Common myeloid progenitor, CD34-positive (primary cell): ENCODE data around the gene ZNF432.
A peak's percentile ranks its signal among the peaks of the same experiment; 100 is the strongest.

Experiments
- CTCF ChIA-PET: fragments of 350-600 bp; sonication (Branson Sonifier 250); formaldehyde crosslinking; loops from one replicate; lab custom pipeline; 2021; ENCODE audit warnings: antibody characterized with exemption; lab: Charles Lee
- POLR2A ChIA-PET: fragments of 350-600 bp; sonication (Branson Sonifier 250); formaldehyde crosslinking; loops from one replicate; lab custom pipeline; 2021; ENCODE audit warnings: antibody characterized with exemption; lab: Charles Lee
- DNase-seq, 3 donors: peaks; one replicate each; pipeline versions ENCODE4 v3.0.0 to v3.0.0-alpha.2; 2013
- H3K27ac ChIP-seq, 2 experiments: 1 replicate in 1 of 2; 2 replicates in 1 of 2; pipeline ENCODE4 v1.7.0; 2013; ENCODE audit warnings: inconsistent platforms in 2 of 2, low read length in 2 of 2, mild to moderate bottlenecking in 2 of 2, low read depth in 1 of 2, moderate library complexity in 1 of 2; ENCODE audit not compliant: severe bottlenecking in 2 of 2, insufficient read depth in 1 of 2, poor library complexity in 1 of 2
- H3K27me3 ChIP-seq, 5 experiments: replicated peaks in 2 of 5; 1 replicate in 3 of 5; 2 replicates in 2 of 5; pipeline versions ENCODE4 v1.6.1 to v1.7.0; 2013; ENCODE audit warnings: low read length in 4 of 5, mild to moderate bottlenecking in 2 of 5, moderate library complexity in 2 of 5, inconsistent platforms in 1 of 5; ENCODE audit not compliant: insufficient read depth in 5 of 5, control insufficient read depth in 4 of 5
- H3K36me3 ChIP-seq, 4 experiments: 1 replicate in 2 of 4; 2 replicates in 2 of 4; pipeline versions ENCODE4 v1.6.1 to v1.7.0; 2013; ENCODE audit warnings: low read length in 3 of 4, control low read depth in 1 of 4, mild to moderate bottlenecking in 1 of 4; ENCODE audit not compliant: control insufficient read depth in 4 of 4, insufficient read depth in 4 of 4
- H3K4me1 ChIP-seq, 4 experiments: 1 replicate in 3 of 4; 2 replicates in 1 of 4; pipeline versions ENCODE4 v1.6.1 to v1.7.1; 2013; ENCODE audit warnings: low read length in 3 of 4, mild to moderate bottlenecking in 3 of 4, control low read depth in 1 of 4, inconsistent platforms in 1 of 4, moderate library complexity in 1 of 4; ENCODE audit not compliant: control insufficient read depth in 4 of 4, insufficient read depth in 4 of 4; ENCODE audit errors: control extremely low read depth in 1 of 4
- H3K4me3 ChIP-seq, 7 experiments: 1 replicate in 4 of 7; 2 replicates in 3 of 7; pipeline versions ENCODE4 v1.5.1 to v1.7.0; 2013; ENCODE audit warnings: mild to moderate bottlenecking in 7 of 7, low read length in 6 of 7, moderate library complexity in 6 of 7, inconsistent platforms in 2 of 7, low read depth in 2 of 7, control low read depth in 1 of 7; ENCODE audit not compliant: insufficient read depth in 4 of 7, control insufficient read depth in 1 of 7; ENCODE audit errors: extremely low read depth in 1 of 7
- H3K9me3 ChIP-seq, 5 experiments: 1 replicate in 4 of 5; 2 replicates in 1 of 5; pipeline versions ENCODE4 v1.6.1 to v1.7.1; 2013; ENCODE audit warnings: low read length in 4 of 5, mild to moderate bottlenecking in 2 of 5, inconsistent platforms in 1 of 5, low read depth in 1 of 5, moderate library complexity in 1 of 5; ENCODE audit not compliant: control insufficient read depth in 4 of 5, insufficient read depth in 2 of 5; ENCODE audit errors: control extremely low read depth in 1 of 5
- WGBS: methylation state at CpG from one replicate; pipeline ENCODE4 v1.1.5; 2013; ENCODE audit not compliant: insufficient coverage; 5-methylcytosine and 5-hydroxymethylcytosine counted together

ZNF432 gene

DNA sequence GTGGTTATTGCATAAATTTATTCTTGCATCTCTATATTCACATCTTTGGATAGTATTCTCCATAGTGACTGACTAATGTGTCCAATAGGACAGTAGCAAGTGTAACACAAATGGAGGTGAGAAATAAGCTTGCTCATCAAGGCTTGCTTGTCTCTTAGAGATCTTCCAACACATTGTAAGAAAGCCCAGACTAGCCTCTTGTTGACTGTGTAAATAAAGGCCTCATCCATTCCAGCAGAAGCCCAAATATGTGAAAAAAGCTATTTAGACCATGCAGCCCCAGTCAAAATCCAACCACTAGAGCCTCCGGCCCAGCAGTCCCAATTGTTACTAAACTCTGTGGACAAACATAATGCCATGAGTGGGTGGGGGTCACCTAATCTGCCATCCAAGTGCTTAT, 38.0 kb downstream of the ZNF432 start:
- DNase-seq, result no peak
- WGBS, result 100% methylated on average over 1 of the region's 1 CpG
- Histone ChIP-seq H3K27ac (no peak overlapping the region), H3K36me3 (peaks cover 7 to 29% (median 17%) of the 10 kb centered on the region in 4 experiments), H3K27me3 (no peaks in the 10 kb centered on the region), H3K4me1 (peaks cover 0 to 12% (median 2%) of the 10 kb centered on the region in 4 experiments), H3K4me3 (no peak overlapping the region), H3K9me3 (peaks cover 3 to 50% (median 31%) of the 10 kb centered on the region in 5 experiments)
- POLR2A ChIA-PET, result no interaction called here
- CTCF ChIA-PET, result no interaction called here

DNA sequence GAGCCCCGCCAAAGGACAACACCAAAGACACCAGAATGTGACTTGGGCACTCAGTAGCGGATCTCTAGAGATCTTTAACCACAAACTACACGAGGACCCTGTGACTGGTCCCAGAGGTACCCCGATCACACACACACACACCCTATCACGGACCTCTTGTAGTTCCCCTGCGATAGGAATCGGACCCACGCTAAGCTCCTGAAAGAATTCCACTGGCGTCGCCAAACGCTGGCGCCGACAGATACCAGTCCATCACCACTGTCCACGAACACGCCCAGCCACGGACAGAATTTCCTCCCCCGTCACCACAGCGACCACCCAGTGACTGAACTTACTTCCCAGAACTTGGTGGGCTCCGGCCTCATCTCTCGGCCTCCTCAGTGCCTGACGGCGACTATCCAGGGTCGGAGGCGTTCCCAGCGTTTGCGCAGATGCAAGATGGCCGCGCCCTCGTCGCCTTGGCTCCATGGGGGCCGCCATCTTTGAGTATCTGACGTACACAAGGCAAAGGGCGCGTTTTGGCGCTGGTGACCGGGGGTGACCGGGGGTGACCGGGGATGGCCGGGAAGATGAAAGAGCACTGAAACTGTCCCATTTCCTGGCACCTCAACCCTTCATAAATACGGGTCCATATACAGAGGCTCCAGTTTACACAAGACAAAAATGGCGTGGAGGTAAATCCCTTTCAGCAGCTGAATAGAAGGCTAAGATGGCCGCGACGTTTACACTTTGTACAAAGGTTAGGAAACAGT, 40.7 kb downstream of the ZNF432 start, which contains the start of gene ZNF615:
Gene ZNF615, minus strand, starts transcription at position 406 of the 752 bp plus-strand sequence. CDS start 4,500 bp downstream, outside the sequence.
- Histone ChIP-seq H3K27me3 (no peaks in the 10 kb centered on the region), H3K4me1 (peaks cover 0 to 12% (median 2%) of the 10 kb centered on the region in 4 experiments), H3K27ac (peak within 1 kb of the TSS; percentile 92 to 94), H3K9me3 (peaks cover 8 to 48% (median 33%) of the 10 kb centered on the region in 5 experiments), H3K36me3 (peaks cover 11 to 30% (median 12%) of the 10 kb centered on the region in 4 experiments), H3K4me3 (peak within 1 kb of the TSS; percentile 66 to 98 (median 92))
- ChIA-PET CTCF (no interaction called here), POLR2A (interaction anchor here (1.3 to 1.5 kb wide), 2 partner anchors 13 to 40 kb away, joined by 3 to 5 read pairs; partner anchors contain the start of gene ZNF432)
- DNase-seq, result peak; percentile 90 to 95 (median 94)
- WGBS, result 0% methylated on average over 35 of the region's 44 CpGs

DNA sequence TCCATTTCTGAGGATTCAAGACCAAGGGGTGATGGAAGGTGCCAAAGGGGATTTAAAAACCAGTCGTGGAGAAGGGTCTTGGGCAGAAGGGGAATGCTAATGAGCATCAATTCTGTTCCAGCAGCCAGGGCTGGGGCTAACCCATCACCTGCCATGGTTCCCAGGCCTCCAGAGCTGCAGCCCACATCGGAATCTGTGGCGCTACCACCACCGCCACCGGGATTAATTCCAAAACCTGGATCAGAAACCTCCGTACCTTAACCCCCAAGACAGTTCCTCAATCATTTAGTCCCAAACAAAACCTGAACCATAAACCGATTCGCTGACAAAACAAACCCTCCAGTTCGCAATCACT, 41.2 kb downstream of the ZNF432 start:
- no peak for DNase-seq
- H3K4me3 ChIP-seq, result peak overlapping the region; percentile 66 to 98 (median 92)
- peak overlapping the region; percentile 92 to 94 for H3K27ac ChIP-seq
- peaks cover 0 to 12% (median 2%) of the 10 kb centered on the region in 4 experiments for H3K4me1 ChIP-seq
- no peaks in the 10 kb centered on the region for H3K27me3 ChIP-seq
- CTCF ChIA-PET, result no interaction called here
- POLR2A ChIA-PET, result interaction anchor here (1.3 to 1.5 kb wide), 2 partner anchors 14 to 41 kb away, joined by 3 to 5 read pairs; partner anchors contain the start of gene ZNF432
- 25% methylated on average over 8 of the region's 9 CpGs for WGBS
- peaks cover 8 to 29% (median 10%) of the 10 kb centered on the region in 4 experiments for H3K36me3 ChIP-seq
- H3K9me3 ChIP-seq, result peaks cover 9 to 46% (median 29%) of the 10 kb centered on the region in 5 experiments

DNA sequence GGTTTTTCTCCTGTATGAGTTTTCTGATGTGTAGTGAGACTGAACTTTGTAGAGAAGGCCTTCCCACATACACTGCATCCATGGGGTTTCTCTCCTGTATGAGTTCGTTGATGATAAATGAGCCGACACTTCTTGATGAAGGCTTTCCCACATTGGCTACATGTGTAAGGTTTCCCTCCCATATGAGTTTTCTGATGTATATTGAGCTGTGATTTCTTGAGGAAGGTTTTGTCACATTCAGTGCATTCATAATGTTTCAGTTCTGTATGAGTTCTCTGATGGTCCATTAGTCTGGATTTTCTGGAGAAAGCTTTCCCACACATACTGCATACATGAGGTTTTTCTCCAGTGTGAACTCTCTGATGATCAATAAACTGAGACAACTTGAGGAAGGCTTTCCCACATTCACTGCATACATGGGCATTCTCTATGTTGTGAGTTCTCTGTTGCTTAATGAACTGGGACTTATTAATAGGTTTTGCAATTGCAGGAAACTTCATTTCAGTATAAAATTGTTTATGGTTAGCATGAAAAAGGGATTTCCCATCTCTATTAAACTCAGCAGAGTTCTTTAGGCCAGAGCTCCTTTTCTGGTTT, 54.5 kb downstream of the ZNF432 start:
- no peaks in the 10 kb centered on the region for H3K4me1 ChIP-seq
- peaks cover 36 to 88% (median 59%) of the 10 kb centered on the region in 5 experiments for H3K9me3 ChIP-seq
- ChIA-PET CTCF (interaction anchor here (0.6 kb wide), 1 partner anchor 26 kb away, joined by 3 read pairs; no protein-coding TSS in a partner anchor), POLR2A (no interaction called here)
- H3K27me3 ChIP-seq, result no peaks in the 10 kb centered on the region
- no CpG with 5 or more reads among the region's 2 CpGs for WGBS
- no peak for DNase-seq
- no peak overlapping the region for H3K27ac ChIP-seq
- peak overlapping the region in 1 of 7 experiments; percentile 10 for H3K4me3 ChIP-seq
- peaks cover 33 to 66% (median 47%) of the 10 kb centered on the region in 4 experiments for H3K36me3 ChIP-seq

DNA sequence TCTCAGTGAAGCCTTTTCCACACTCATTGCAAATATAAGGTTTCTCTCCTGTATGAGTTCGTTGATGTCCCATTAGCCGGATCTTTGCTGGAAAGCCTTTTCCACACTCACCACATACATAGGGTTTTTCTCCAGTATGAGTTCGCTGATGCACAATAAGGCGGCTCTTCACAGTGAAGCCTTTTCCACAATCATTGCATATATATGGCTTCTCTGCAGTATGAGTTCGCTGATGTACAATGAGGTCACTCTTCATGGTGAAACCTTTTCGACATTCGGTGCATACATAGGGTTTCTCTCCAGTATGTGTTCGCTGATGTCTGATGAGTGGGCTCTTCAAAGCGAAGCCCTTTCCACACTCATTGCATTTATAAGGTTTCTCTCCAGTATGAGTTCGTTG, 55.2 kb downstream of the ZNF432 start:
- Histone ChIP-seq H3K4me3 (no peak overlapping the region), H3K27me3 (no peaks in the 10 kb centered on the region), H3K4me1 (no peaks in the 10 kb centered on the region), H3K36me3 (peaks cover 32 to 59% (median 43%) of the 10 kb centered on the region in 4 experiments), H3K27ac (no peak overlapping the region), H3K9me3 (peaks cover 35 to 88% (median 60%) of the 10 kb centered on the region in 5 experiments)
- no peak for DNase-seq
- 94% methylated on average over 6 of the region's 10 CpGs for WGBS
- POLR2A ChIA-PET, result interaction anchor here (0.5 kb wide), 1 partner anchor 20 kb away, joined by 3 read pairs; no protein-coding TSS in a partner anchor
- CTCF ChIA-PET, result no interaction called here

DNA sequence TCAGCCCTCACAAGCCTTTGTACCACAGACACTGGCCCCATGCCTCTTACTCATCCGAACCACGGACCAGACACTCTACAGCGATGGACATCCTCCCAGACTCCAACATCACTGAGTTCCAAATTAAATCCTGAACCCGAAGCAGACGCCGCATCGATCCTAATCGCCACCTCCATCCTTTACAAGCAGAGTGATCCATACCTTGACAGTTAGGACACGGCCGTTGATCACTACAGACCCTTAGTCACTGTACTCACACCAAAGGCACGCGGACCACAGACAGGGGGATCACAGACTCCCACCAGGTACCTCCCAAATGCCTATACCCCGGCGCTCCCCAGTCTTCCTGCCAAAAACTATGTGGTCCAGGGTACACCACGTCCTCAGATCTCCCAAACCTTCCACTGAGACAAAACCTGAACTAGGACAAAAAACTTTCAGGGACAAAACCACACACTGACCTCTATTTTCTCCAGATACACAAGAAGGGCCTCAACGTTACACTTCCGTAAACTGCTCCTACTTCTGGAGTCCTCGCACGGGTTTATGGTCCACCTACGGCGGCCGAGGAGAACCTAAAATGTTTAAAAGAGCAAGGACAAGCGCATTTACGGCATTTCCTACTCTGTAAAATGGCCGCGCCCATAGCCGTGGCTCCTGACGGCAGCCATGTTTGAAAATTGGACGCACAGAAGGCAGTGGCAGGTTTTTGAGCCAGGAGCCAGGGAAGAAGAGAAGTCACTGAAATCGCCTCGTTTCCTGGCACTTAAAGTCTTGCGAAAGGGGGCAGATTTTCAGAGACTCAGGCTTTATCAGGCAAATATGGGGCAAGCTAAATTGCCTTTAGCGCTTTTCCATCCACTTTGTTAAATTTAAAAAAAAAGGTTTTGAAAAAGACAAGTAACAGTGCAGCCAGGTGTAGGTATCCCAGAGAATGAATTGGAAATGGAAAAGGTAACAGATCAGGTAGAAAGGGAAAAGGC, 62.0 kb downstream of the ZNF432 start, which contains the start of gene ZNF350:
Gene ZNF350, minus strand, starts transcription at position 532 of the 983 bp plus-strand sequence. CDS start 12,480 bp downstream, outside the sequence.
- ChIA-PET CTCF (no interaction called here), POLR2A (no interaction called here)
- WGBS, result 2% methylated on average over 28 of the region's 33 CpGs
- H3K27me3 ChIP-seq, result no peaks in the 10 kb centered on the region
- peak within 1 kb of the TSS; percentile 77 to 99 (median 96) for H3K4me3 ChIP-seq
- peak within 1 kb of the TSS; percentile 94 to 95 for H3K27ac ChIP-seq
- peaks cover 8 to 60% (median 24%) of the 10 kb centered on the region in 5 experiments for H3K9me3 ChIP-seq
- peak; percentile 98 to 99 (median 99) for DNase-seq
- H3K4me1 ChIP-seq, result peaks cover 0 to 8% (median 5%) of the 10 kb centered on the region in 4 experiments
- peaks cover 0 to 24% (median 4%) of the 10 kb centered on the region in 4 experiments for H3K36me3 ChIP-seq
